ENCODE measurements around the gene TLE1.

DNA sequence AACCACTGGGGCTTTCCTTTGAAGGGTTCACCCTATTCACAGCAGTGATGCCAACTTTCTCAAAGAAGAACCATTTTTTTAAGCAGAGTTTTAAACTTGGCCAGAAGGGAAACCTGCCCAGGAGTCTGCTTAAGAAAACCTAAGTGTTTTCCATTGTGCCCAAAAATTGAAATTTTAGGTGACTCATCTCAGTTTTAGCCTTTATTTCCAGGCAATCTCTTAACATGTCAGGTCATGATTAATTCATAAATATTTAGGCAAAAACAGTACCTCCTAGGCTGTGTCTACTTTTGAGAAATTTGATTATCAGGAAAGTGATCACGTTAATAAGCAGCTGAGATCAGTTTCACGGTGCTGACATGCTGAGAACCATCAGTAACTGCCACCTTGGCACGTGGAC is 61.9 kb downstream of the TLE1 start:
- no peak for TF ChIP-seq POLR2A (IDR thresholded peaks at IDR 0.05; ENCODE audit: low read length)
- no peak for TF ChIP-seq GATA1 (IDR thresholded peaks at IDR 0.05; ENCODE audit: low read depth, low read length)

All from erythroblast (primary cell).